Right ventricle myocardium inferior (tissue), 1 donor: ENCODE results near the gene PZP. TPM values are rescaled to one million over a fixed set of nuclear protein-coding genes. Genes with fewer than 3 reads are reported as not detected.
A peak's percentile ranks its signal among the peaks of the same experiment; 100 is the strongest.

Experiments
- ATAC-seq: fragments of 200-7000 bp; cut with Tn5 transposase; one replicate; pipeline ENCODE4 v1.9.1; 2020; ENCODE audit warnings: mild to moderate bottlenecking, moderate library complexity
- DNase-seq: peaks from one replicate; pipeline ENCODE4 v3.0.0; 2021; ENCODE audit errors: missing footprints
- intact Hi-C: fragments of 100-400 bp; cut with DNase I; formaldehyde crosslinking; loops from one replicate; pipeline ENCODE4 v1.11.0; 2022
- total RNA-seq: library from RNA; stranded (reverse); fragmentation: NEBNext Ultra II Directional; extraction: Animal tissue kit (Norgen Biotek cat#: 25700); gene quantifications from one replicate; pipeline ENCODE4 v1.2.1, GENCODE V29; 2021
- donor health status: DM: no; HTN: yes; CAD: no; lungs with severe emphysema.

PZP gene
- total RNA-seq, 1 donor from 2014 or later: 0.30 TPM

- DNase-seq (no peak), ATAC-seq (no peak)
- intact Hi-C loops: no loop called here
These were observed 74.8 kb downstream of the PZP start for GRCh38 chr12:9133216-9133916.

- no peak for DNase-seq
- ATAC-seq: no peak
- intact Hi-C loops: no loop called here
These were observed 76.1 kb downstream of the PZP start for GRCh38 chr12:9132008-9132535.

GRCh38 chr12:9130244-9130643 lies 78.0 kb downstream of the PZP start:
- DNase-seq: no peak
- no peak for ATAC-seq
- intact Hi-C loops: no loop called here

- DNase-seq: no peak
- intact Hi-C loops: no loop called here
- no peak for ATAC-seq
These were observed 80.1 kb downstream of the PZP start for GRCh38 chr12:9127936-9128663.

- no peak for DNase-seq
- no peak for ATAC-seq
- intact Hi-C loops: no loop called here
These were observed 80.7 kb downstream of the PZP start for GRCh38 chr12:9127484-9127883.

- ATAC-seq: no peak
- intact Hi-C loops: loop anchor here (5.0 kb wide), 1 partner anchor 118 kb away; no protein-coding TSS in a partner anchor
- no peak for DNase-seq
These were observed 83.7 kb downstream of the PZP start for GRCh38 chr12:9124383-9125031.

- DNase-seq: no peak
- ATAC-seq: no peak
- intact Hi-C loops: loop anchor here (5.0 kb wide), 1 partner anchor 118 kb away; no protein-coding TSS in a partner anchor
These were observed 84.3 kb downstream of the PZP start for GRCh38 chr12:9123781-9124382.

GRCh38 chr12:9122091-9122609 lies 86.0 kb downstream of the PZP start:
- no peak for ATAC-seq
- intact Hi-C loops: loop anchor here (5.0 kb wide), 1 partner anchor 120 kb away; no protein-coding TSS in a partner anchor
- DNase-seq: no peak

- DNase-seq (no peak), ATAC-seq (no peak)
- intact Hi-C loops: loop anchor here (5.0 kb wide), 1 partner anchor 122 kb away; no protein-coding TSS in a partner anchor
These were observed 87.6 kb downstream of the PZP start for GRCh38 chr12:9120487-9121184.

- DNase-seq (no peak), ATAC-seq (peak; percentile 61)
- intact Hi-C loops: loop anchor here (10.0 kb wide), 1 partner anchor 163 kb away; no protein-coding TSS in a partner anchor
These were observed 90.0 kb downstream of the PZP start for GRCh38 chr12:9118158-9118557.

GRCh38 chr12:9115731-9116559 lies 92.2 kb downstream of the PZP start, which contains the start of gene A2M:
Gene A2M (minus strand): TSS chr12:9115919. CDS start chr12:9115849, 70 bp downstream.
- DNase-seq: no peak
- peak; percentile 91 for ATAC-seq
- intact Hi-C loops: loop anchor here (2.0 to 10.0 kb wide), 3 partner anchors 47 to 161 kb away; no protein-coding TSS in a partner anchor

- no peak for DNase-seq
- intact Hi-C loops: loop anchor here (2.0 to 10.0 kb wide), 2 partner anchors 50 to 160 kb away; no protein-coding TSS in a partner anchor
- ATAC-seq: no peak
These were observed 93.2 kb downstream of the PZP start for GRCh38 chr12:9114946-9115345.

- ATAC-seq (no peak), DNase-seq (no peak)
- intact Hi-C loops: loop anchor here (2.0 to 10.0 kb wide), 2 partner anchors 49 to 159 kb away; no protein-coding TSS in a partner anchor
These were observed 94.2 kb downstream of the PZP start for GRCh38 chr12:9113987-9114309.

GRCh38 chr12:9113296-9113986 lies 94.8 kb downstream of the PZP start:
- ATAC-seq: no peak
- no peak for DNase-seq
- intact Hi-C loops: loop anchor here (10.0 kb wide), 1 partner anchor 159 kb away; no protein-coding TSS in a partner anchor

- ATAC-seq (no peak), DNase-seq (no peak)
- intact Hi-C loops: loop anchor here (10.0 kb wide), 1 partner anchor 157 kb away; no protein-coding TSS in a partner anchor
These were observed 95.9 kb downstream of the PZP start for GRCh38 chr12:9112076-9112853.

GRCh38 chr12:9111525-9111924 lies 96.7 kb downstream of the PZP start:
- no peak for DNase-seq
- no peak for ATAC-seq
- intact Hi-C loops: loop anchor here (10.0 kb wide), 1 partner anchor 157 kb away; no protein-coding TSS in a partner anchor
